Measurements from ENCODE around the gene DEDD2. TPM values are rescaled to one million over a fixed set of nuclear protein-coding genes. Genes with fewer than 3 reads are reported as not detected.

Gene DEDD2
- total and polyA plus RNA-seq, 10 donors = 24.7 to 73.9 (median 47.2) TPM

DNA sequence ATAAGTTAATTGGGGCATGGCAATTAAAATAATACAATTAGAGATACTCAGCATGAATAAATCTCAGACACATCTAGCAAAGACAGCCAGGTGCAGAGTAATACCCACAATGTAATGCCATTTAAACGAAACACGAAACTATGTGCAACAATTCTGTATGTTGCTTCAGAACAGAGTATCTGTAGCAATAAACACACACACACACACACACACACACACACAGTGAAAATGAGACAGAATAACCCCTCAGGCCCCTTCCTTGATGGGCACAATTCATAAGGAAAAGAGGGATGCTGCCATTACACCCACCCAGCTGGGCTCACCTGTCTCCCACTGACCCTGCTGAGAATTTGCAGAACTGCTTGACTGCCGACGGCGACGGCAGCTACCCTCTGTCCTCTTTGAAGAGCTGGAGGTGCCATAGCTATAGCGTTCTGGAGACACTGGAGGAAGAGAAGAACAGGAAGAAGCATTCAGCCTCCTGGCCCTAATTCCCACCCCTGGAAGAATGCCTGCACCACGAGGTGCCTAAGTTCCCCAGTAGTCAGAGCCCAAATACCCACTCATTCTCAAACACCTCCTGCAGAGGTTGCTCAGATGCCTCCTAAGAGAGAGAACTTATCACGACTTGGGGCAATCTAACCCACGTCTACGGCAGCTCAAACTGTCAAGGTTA, 2.5 kb downstream of the DEDD2 start:
- intact Hi-C loops (cut with DNase I; ENCODE audit: low total_unique reads) = no loop called here
- no peak for DNase-seq
- H3K36me3 ChIP-seq = peaks cover 0 to 60% (median 44%) of the 10 kb centered on the region in 6 donors
- 71 to 83% (median 79%) methylated on average over 11 of the region's 11 CpGs for WGBS, 5 donors
- no peaks in the 10 kb centered on the region for H3K9me3 ChIP-seq
- H3K27ac ChIP-seq = peak overlapping the region in 2 of 8 donors; percentile 96 to 97
- no peaks in the 10 kb centered on the region for H3K27me3 ChIP-seq (replicated peaks in 1 of 7)
- TF ChIP-seq POLR2AphosphoS5 (IDR thresholded peaks at IDR 0.05) (no peak), CTCF (IDR thresholded peaks at IDR 0.05 in 8 of 11, conservative IDR thresholded peaks at IDR 0.05 in 3 of 11) (no peak), POLR2A (IDR thresholded peaks at IDR 0.05) (no peak)
- peak overlapping the region in 1 of 8 donors; percentile 96 for H3K4me3 ChIP-seq
- peaks cover 21 to 92% (median 72%) of the 10 kb centered on the region in 6 donors for H3K4me1 ChIP-seq

GRCh38 chr19:42212886-42213285, 4.6 kb downstream of the DEDD2 start:
- Histone ChIP-seq H3K4me1 (peaks cover 10 to 89% (median 55%) of the 10 kb centered on the region in 6 donors), H3K4me3 (no peak overlapping the region), H3K36me3 (peaks cover 5 to 81% (median 65%) of the 10 kb centered on the region in 6 donors), H3K27me3 (replicated peaks in 1 of 7) (no peaks in the 10 kb centered on the region), H3K9me3 (no peaks in the 10 kb centered on the region), H3K27ac (peak overlapping the region in 3 of 8 donors; percentile 18 to 42 (median 39))
- no peak for DNase-seq
- no peak for TF ChIP-seq POLR2AphosphoS5 (IDR thresholded peaks at IDR 0.05)
- TF ChIP-seq CTCF (IDR thresholded peaks at IDR 0.05 in 8 of 11, conservative IDR thresholded peaks at IDR 0.05 in 3 of 11) = no peak
- TF ChIP-seq POLR2A (IDR thresholded peaks at IDR 0.05) = no peak
- WGBS, 5 donors = 70 to 79% (median 75%) methylated on average over 1 of the region's 1 CpG
- intact Hi-C loops (cut with DNase I; ENCODE audit: low total_unique reads) = no loop called here

DNA sequence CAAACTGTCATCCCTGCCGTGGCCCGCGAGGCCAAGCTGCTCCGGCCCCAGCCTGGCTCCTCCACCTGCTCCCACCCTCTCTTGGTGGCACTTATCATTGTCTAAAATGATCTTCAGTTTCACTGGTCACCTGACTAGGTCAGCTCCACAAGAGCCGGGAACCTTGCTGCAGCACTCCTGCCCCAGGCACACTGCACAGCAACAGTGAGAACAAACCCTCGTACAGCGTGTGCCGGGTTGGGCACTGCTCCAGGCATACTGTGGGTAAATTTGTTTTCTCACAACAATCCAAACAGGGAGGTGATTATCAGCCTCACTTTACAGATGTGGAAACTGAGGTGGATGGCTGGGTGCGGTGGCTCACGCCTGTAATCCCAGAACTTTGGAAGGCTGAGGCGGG, 8.9 kb downstream of the DEDD2 start:
- intact Hi-C loops (cut with DNase I; ENCODE audit: low total_unique reads) = no loop called here
- DNase-seq = peak; percentile 45
- Histone ChIP-seq H3K4me1 (peaks cover 3 to 91% (median 41%) of the 10 kb centered on the region in 6 donors), H3K27ac (peak overlapping the region in 3 of 8 donors; percentile 2 to 62 (median 51)), H3K9me3 (no peaks in the 10 kb centered on the region), H3K4me3 (no peak overlapping the region), H3K27me3 (replicated peaks in 1 of 7) (no peaks in the 10 kb centered on the region), H3K36me3 (peaks cover 5 to 100% (median 93%) of the 10 kb centered on the region in 6 donors)
- TF ChIP-seq POLR2AphosphoS5 (IDR thresholded peaks at IDR 0.05) = peak in 1 of 3 donors; percentile 28
- TF ChIP-seq CTCF (IDR thresholded peaks at IDR 0.05 in 8 of 11, conservative IDR thresholded peaks at IDR 0.05 in 3 of 11) = no peak
- 91 to 100% (median 94%) methylated on average over 8 to 11 of the region's 11 CpGs for WGBS, 5 donors

GRCh38 chr19:42207767-42208271, 9.7 kb downstream of the DEDD2 start:
- H3K27ac ChIP-seq = peak overlapping the region in 3 of 8 donors; percentile 2 to 62 (median 51)
- no peak for DNase-seq
- H3K9me3 ChIP-seq = no peaks in the 10 kb centered on the region
- no peaks in the 10 kb centered on the region for H3K27me3 ChIP-seq (replicated peaks in 1 of 7)
- no peak overlapping the region for H3K4me3 ChIP-seq
- H3K4me1 ChIP-seq = peaks cover 4 to 91% (median 41%) of the 10 kb centered on the region in 6 donors
- WGBS, 5 donors = 62 to 83% (median 68%) methylated on average over 6 of the region's 6 CpGs
- no peak for TF ChIP-seq CTCF (IDR thresholded peaks at IDR 0.05 in 8 of 11, conservative IDR thresholded peaks at IDR 0.05 in 3 of 11)
- TF ChIP-seq POLR2AphosphoS5 (IDR thresholded peaks at IDR 0.05) = no peak
- TF ChIP-seq POLR2A (IDR thresholded peaks at IDR 0.05) = no peak
- H3K36me3 ChIP-seq = peaks cover 5 to 100% (median 89%) of the 10 kb centered on the region in 6 donors
- intact Hi-C loops (cut with DNase I; ENCODE audit: low total_unique reads) = no loop called here

Data from spleen (tissue), 11 donors.